Measurements from ENCODE around the gene CLRN1. TPM values are rescaled to one million over a fixed set of nuclear protein-coding genes. Genes with fewer than 3 reads are reported as not detected.

The CLRN1 gene
- total RNA-seq, 4 donors from 2014 or later = not detected

- Histone ChIP-seq H3K27ac (no peak overlapping the region), H3K4me1 (no peaks in the 10 kb centered on the region), H3K4me3 (no peak overlapping the region), H3K36me3 (no peaks in the 10 kb centered on the region), H3K27me3 (peaks cover 14% of the 10 kb centered on the region), H3K9me3 (no peaks in the 10 kb centered on the region)
- 89% methylated on average over 1 of the region's 1 CpG for WGBS
- no peak for DNase-seq (ENCODE audit: low spot score in 2 of 2)
- TF ChIP-seq EP300 (IDR thresholded peaks at IDR 0.05) = no peak
- TF ChIP-seq, protein P1, sequence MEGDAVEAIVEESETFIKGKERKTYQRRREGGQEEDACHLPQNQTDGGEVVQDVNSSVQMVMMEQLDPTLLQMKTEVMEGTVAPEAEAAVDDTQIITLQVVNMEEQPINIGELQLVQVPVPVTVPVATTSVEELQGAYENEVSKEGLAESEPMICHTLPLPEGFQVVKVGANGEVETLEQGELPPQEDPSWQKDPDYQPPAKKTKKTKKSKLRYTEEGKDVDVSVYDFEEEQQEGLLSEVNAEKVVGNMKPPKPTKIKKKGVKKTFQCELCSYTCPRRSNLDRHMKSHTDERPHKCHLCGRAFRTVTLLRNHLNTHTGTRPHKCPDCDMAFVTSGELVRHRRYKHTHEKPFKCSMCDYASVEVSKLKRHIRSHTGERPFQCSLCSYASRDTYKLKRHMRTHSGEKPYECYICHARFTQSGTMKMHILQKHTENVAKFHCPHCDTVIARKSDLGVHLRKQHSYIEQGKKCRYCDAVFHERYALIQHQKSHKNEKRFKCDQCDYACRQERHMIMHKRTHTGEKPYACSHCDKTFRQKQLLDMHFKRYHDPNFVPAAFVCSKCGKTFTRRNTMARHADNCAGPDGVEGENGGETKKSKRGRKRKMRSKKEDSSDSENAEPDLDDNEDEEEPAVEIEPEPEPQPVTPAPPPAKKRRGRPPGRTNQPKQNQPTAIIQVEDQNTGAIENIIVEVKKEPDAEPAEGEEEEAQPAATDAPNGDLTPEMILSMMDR (IDR thresholded peaks at IDR 0.05) = no peak
- no peak for TF ChIP-seq POLR2AphosphoS5 (IDR thresholded peaks at IDR 0.05)
- TF ChIP-seq POLR2A (IDR thresholded peaks at IDR 0.05) = no peak
Observed at GRCh38 chr3:150906461-150906860, 66.1 kb downstream of the CLRN1 start.

DNA sequence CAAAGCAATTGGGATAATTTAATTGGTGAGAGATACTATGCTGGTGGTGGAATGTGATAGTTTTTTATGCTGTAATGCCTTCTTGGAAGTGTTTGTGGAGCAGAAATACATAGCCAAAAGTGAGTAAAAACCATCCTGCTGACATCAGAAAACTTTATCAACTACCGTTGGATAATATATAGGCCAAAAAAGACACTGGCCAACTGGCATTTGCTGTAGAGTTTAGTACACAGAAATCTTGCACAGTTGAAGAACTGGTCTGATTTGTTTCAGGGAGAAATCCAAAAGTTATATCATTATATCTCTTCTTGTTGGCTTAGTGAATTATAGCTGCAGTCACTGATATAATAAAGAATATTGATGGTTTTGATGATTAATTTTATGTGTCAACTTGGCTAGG is 66.8 kb downstream of the CLRN1 start:
- H3K27me3 ChIP-seq = peaks cover 14% of the 10 kb centered on the region
- no peak overlapping the region for H3K27ac ChIP-seq
- TF ChIP-seq POLR2AphosphoS5 (IDR thresholded peaks at IDR 0.05) (no peak), POLR2A (IDR thresholded peaks at IDR 0.05) (no peak), EP300 (IDR thresholded peaks at IDR 0.05) (no peak)
- TF ChIP-seq, protein P1 (IDR thresholded peaks at IDR 0.05) = no peak
- no peaks in the 10 kb centered on the region for H3K36me3 ChIP-seq
- H3K9me3 ChIP-seq = no peaks in the 10 kb centered on the region
- DNase-seq (ENCODE audit: low spot score in 2 of 2) = no peak
- no peak overlapping the region for H3K4me3 ChIP-seq
- no peaks in the 10 kb centered on the region for H3K4me1 ChIP-seq
- 57% methylated on average over 1 of the region's 1 CpG for WGBS

GRCh38 chr3:150905339-150905738 is 67.2 kb downstream of the CLRN1 start, which contains the start of gene MINDY4B:
Gene MINDY4B (minus strand): TSS chr3:150905439. CDS start chr3:150905439, 0 bp downstream.
- Histone ChIP-seq H3K27me3 (peaks cover 13% of the 10 kb centered on the region), H3K4me3 (no peak within 1 kb of the TSS), H3K4me1 (no peaks in the 10 kb centered on the region), H3K9me3 (no peaks in the 10 kb centered on the region), H3K36me3 (no peaks in the 10 kb centered on the region), H3K27ac (no peak within 1 kb of the TSS)
- no peak for DNase-seq (ENCODE audit: low spot score in 2 of 2)
- WGBS = 82% methylated on average over 4 of the region's 4 CpGs
- TF ChIP-seq EP300 (IDR thresholded peaks at IDR 0.05) = no peak
- TF ChIP-seq POLR2AphosphoS5 (IDR thresholded peaks at IDR 0.05) = no peak
- TF ChIP-seq, protein P1 (IDR thresholded peaks at IDR 0.05) = no peak
- TF ChIP-seq POLR2A (IDR thresholded peaks at IDR 0.05) = no peak

- H3K27me3 ChIP-seq = peaks cover 7% of the 10 kb centered on the region
- no peak overlapping the region for H3K27ac ChIP-seq
- H3K9me3 ChIP-seq = no peaks in the 10 kb centered on the region
- no peak overlapping the region for H3K4me3 ChIP-seq
- TF ChIP-seq EP300 (IDR thresholded peaks at IDR 0.05) (no peak), POLR2AphosphoS5 (IDR thresholded peaks at IDR 0.05) (no peak), POLR2A (IDR thresholded peaks at IDR 0.05) (no peak)
- TF ChIP-seq, protein P1 (IDR thresholded peaks at IDR 0.05) = no peak
- DNase-seq (ENCODE audit: low spot score in 2 of 2) = no peak
- no peaks in the 10 kb centered on the region for H3K36me3 ChIP-seq
- H3K4me1 ChIP-seq = no peaks in the 10 kb centered on the region
- 78% methylated on average over 2 of the region's 2 CpGs for WGBS
Observed at GRCh38 chr3:150902988-150903387, 69.5 kb downstream of the CLRN1 start.

- no peak for DNase-seq (ENCODE audit: low spot score in 2 of 2)
- Histone ChIP-seq H3K27ac (no peak overlapping the region), H3K4me1 (no peaks in the 10 kb centered on the region), H3K36me3 (no peaks in the 10 kb centered on the region), H3K9me3 (no peaks in the 10 kb centered on the region), H3K4me3 (no peak overlapping the region), H3K27me3 (peaks cover 7% of the 10 kb centered on the region)
- TF ChIP-seq, protein P1 (IDR thresholded peaks at IDR 0.05) = no peak
- TF ChIP-seq POLR2A (IDR thresholded peaks at IDR 0.05) (no peak), EP300 (IDR thresholded peaks at IDR 0.05) (no peak), POLR2AphosphoS5 (IDR thresholded peaks at IDR 0.05) (no peak)
- 89% methylated on average over 10 of the region's 10 CpGs for WGBS
Observed at GRCh38 chr3:150901793-150902192, 70.7 kb downstream of the CLRN1 start.
